IMR-90 (cell line): Measurements from ENCODE around the gene TJP3. TPM values are rescaled to one million over a fixed set of nuclear protein-coding genes. Genes with fewer than 3 reads are reported as not detected.

Source experiments
- ATAC-seq: fragments of 200-7000 bp; cut with Tn5 transposase; 2 replicates; pipeline ENCODE4 v1.9.1; 2020; ENCODE audit warnings: low read depth, mild to moderate bottlenecking, moderate library complexity
- BruUV-seq: library from RNA; stranded (reverse); fragments of 400-500 nt; replicated peaks from 2 replicates; lab custom pipeline; 2021; lab: Mats Ljungman, UMichigan
- CTCF ChIA-PET: fragments of 300-600 bp; formaldehyde crosslinking; extraction: SDS; loops from one replicate; lab custom pipeline; 2021; ENCODE audit warnings: antibody characterized with exemption; lab: Yijun Ruan, JAX
- POLR2A ChIA-PET: fragments of 300-600 bp; sonication (Branson Sonifier 250); formaldehyde crosslinking; loops from one replicate; lab custom pipeline; 2022; ENCODE audit warnings: antibody characterized with exemption; ENCODE audit not compliant: unreplicated experiment; lab: Charles Lee
- DNase-seq: peaks from one replicate; pipeline ENCODE4 v3.0.0; 2013
- H2AFZ ChIP-seq: replicated peaks from 2 replicates; pipeline ENCODE3; 2013; ENCODE audit warnings: low read length, mild to moderate bottlenecking; ENCODE audit not compliant: poor library complexity
- H2AK5ac ChIP-seq: 2 replicates; pipeline ENCODE4 v1.6.1; 2013; ENCODE audit warnings: low read depth, low read length, inconsistent platforms
- H2AK9ac ChIP-seq: replicated peaks from 2 replicates; pipeline ENCODE3; 2013; ENCODE audit warnings: mild to moderate bottlenecking, low read depth, low read length, moderate library complexity; ENCODE audit not compliant: poor library complexity
- H2BK120ac ChIP-seq: 2 replicates; pipeline ENCODE4 v1.6.1; 2013; ENCODE audit warnings: low read depth, low read length, inconsistent platforms
- H2BK15ac ChIP-seq: 3 replicates; pipeline ENCODE4 v1.6.1; 2013; ENCODE audit warnings: low read depth, low read length, inconsistent platforms
- H2BK20ac ChIP-seq: 2 replicates; pipeline ENCODE4 v1.6.1; 2013; ENCODE audit warnings: low read depth, mild to moderate bottlenecking, inconsistent platforms, low read length, moderate library complexity
- H2BK5ac ChIP-seq: 2 replicates; pipeline ENCODE4 v1.6.1; 2013; ENCODE audit warnings: mild to moderate bottlenecking, low read depth, low read length, inconsistent platforms; ENCODE audit not compliant: poor library complexity, severe bottlenecking
- H3K14ac ChIP-seq: replicated peaks from 2 replicates; pipeline ENCODE4 v1.6.1; 2013; ENCODE audit warnings: low read depth, low read length, inconsistent platforms
- H3K18ac ChIP-seq: 2 replicates; pipeline ENCODE4 v1.6.1; 2013; ENCODE audit warnings: low read depth, low read length, control low read depth
- H3K23ac ChIP-seq: 2 replicates; pipeline ENCODE4 v1.6.1; 2013; ENCODE audit warnings: low read depth, low read length, inconsistent platforms
- H3K27ac ChIP-seq: 2 replicates; pipeline ENCODE4 v1.5.1; 2013; ENCODE audit warnings: mild to moderate bottlenecking, control low read depth, low read length; ENCODE audit not compliant: insufficient read depth
- H3K27me3 ChIP-seq: 2 replicates; pipeline ENCODE4 v1.6.1; 2013; ENCODE audit warnings: low read length; ENCODE audit not compliant: control insufficient read depth, insufficient read depth
- H3K36me3 ChIP-seq: 2 replicates; pipeline ENCODE4 v1.6.1; 2013; ENCODE audit warnings: low read length, mixed read lengths; ENCODE audit not compliant: control insufficient read depth, insufficient read depth
- H3K4ac ChIP-seq: 2 replicates; pipeline ENCODE4 v1.6.1; 2013; ENCODE audit warnings: low read depth, low read length, inconsistent platforms
- H3K4me1 ChIP-seq: 2 replicates; pipeline ENCODE4 v1.6.1; 2013; ENCODE audit warnings: low read length, mixed read lengths; ENCODE audit not compliant: control insufficient read depth, insufficient read depth
- H3K4me2 ChIP-seq: 2 replicates; pipeline ENCODE4 v1.6.1; 2013; ENCODE audit warnings: low read depth, mild to moderate bottlenecking, control low read depth, low read length, moderate library complexity
- H3K4me3 ChIP-seq: 2 replicates; pipeline ENCODE4 v1.5.1; 2013; ENCODE audit warnings: low read depth, mild to moderate bottlenecking, control low read depth, low read length, moderate library complexity; ENCODE audit not compliant: insufficient read depth
- H3K56ac ChIP-seq: 2 replicates; pipeline ENCODE4 v1.6.1; 2013; ENCODE audit warnings: low read length, inconsistent platforms; ENCODE audit not compliant: insufficient read depth; ENCODE audit errors: extremely low read depth
- H3K79me1 ChIP-seq, 2 experiments: 2 replicates each; pipeline ENCODE4 v1.6.1; 2013; ENCODE audit warnings: low read length in 2 of 2, inconsistent platforms in 1 of 2, low read depth in 1 of 2
- H3K9ac ChIP-seq: 2 replicates; pipeline ENCODE4 v1.6.1; 2013; ENCODE audit warnings: low read depth, low read length, control low read depth
- H3K9me1 ChIP-seq: 2 replicates; pipeline ENCODE4 v1.6.1; 2013; ENCODE audit warnings: low read length, inconsistent platforms; ENCODE audit not compliant: insufficient read depth
- H3K9me3 ChIP-seq: 2 replicates; pipeline ENCODE4 v1.6.1; 2013; ENCODE audit warnings: low read length; ENCODE audit not compliant: control insufficient read depth, insufficient read depth
- H4K20me1 ChIP-seq: 2 replicates; pipeline ENCODE4 v1.6.1; 2013; ENCODE audit warnings: low read length, inconsistent platforms; ENCODE audit not compliant: insufficient read depth
- H4K5ac ChIP-seq: 2 replicates; pipeline ENCODE4 v1.6.1; 2013; ENCODE audit warnings: mild to moderate bottlenecking, low read depth, low read length, control low read depth
- H4K8ac ChIP-seq, 2 experiments: 2 replicates each; pipeline ENCODE4 v1.6.1; 2013; ENCODE audit warnings: low read depth in 2 of 2, low read length in 2 of 2, control low read depth in 1 of 2, inconsistent platforms in 1 of 2
- H4K91ac ChIP-seq: 2 replicates; pipeline ENCODE4 v1.6.1; 2013; ENCODE audit warnings: low read depth, low read length, inconsistent platforms; ENCODE audit not compliant: insufficient read depth
- CEBPB ChIP-seq: IDR thresholded peaks from 2 replicates; pipeline ENCODE4 v1.6.1; 2012; ENCODE audit warnings: low read depth, low read length, improper control_type of control experiment
- MAFK ChIP-seq: IDR thresholded peaks from 2 replicates; pipeline ENCODE4 v1.6.1; 2012; ENCODE audit warnings: low read depth, low read length, improper control_type of control experiment
- MAZ ChIP-seq: IDR thresholded peaks from 2 replicates; pipeline ENCODE4 v1.6.1; 2012; ENCODE audit warnings: low read depth, mild to moderate bottlenecking, low read length, improper control_type of control experiment, moderate library complexity, borderline replicate concordance
- WGBS, 2 experiments: methylation state at CpG; one replicate each; pipeline versions ENCODE4 v1.1.5 to v1.1.7; 2013; ENCODE audit warnings: missing lambda C conversion rate in 2 of 2; ENCODE audit not compliant: insufficient read length in 1 of 2; ENCODE audit errors: extremely low coverage in 2 of 2; 5-methylcytosine and 5-hydroxymethylcytosine counted together
- dilution Hi-C: fragments of 300-500 bp; cut with HindIII; formaldehyde crosslinking; loops from one replicate; pipeline ENCODE4 v1.14.3; 2018; ENCODE audit warnings: low sequenced_read_pairs; ENCODE audit not compliant: unreplicated experiment
- in situ Hi-C: fragments of 300-500 bp; cut with MboI; formaldehyde crosslinking; loops from 3 replicates; pipeline ENCODE4 v1.14.3; 2019; ENCODE audit warnings: low sequenced_read_pairs, inconsistent platforms, mixed read lengths
- intact Hi-C: fragments of 100-400 bp; cut with micrococcal nuclease; formaldehyde crosslinking; loops from 2 replicates; pipeline ENCODE4 v1.10.0; 2022
- polyA plus RNA-seq, 3 experiments: library from polyadenylated mRNA; depleted of rRNA; stranded (reverse); fragments of >200 nt; gene quantifications; 2 replicates each; pipeline ENCODE4 v1.2.3, GENCODE V29; 2012; ENCODE audit warnings: low replicate concordance in 1 of 3
- total RNA-seq: library from RNA; depleted of rRNA; stranded (reverse); fragments of >200 nt; gene quantifications from 2 replicates; pipeline ENCODE4 v1.2.3, GENCODE V29; 2012

Gene TJP3
- total and polyA plus RNA-seq, 2 of the 4 experiments (the other 2 are of a cell fraction): not detected

- DNase-seq: no peak
- Histone ChIP-seq H3K18ac (no peak overlapping the region), H3K9ac (no peak overlapping the region), H2AK9ac (no peak overlapping the region), H4K20me1 (peaks cover 41% of the 10 kb centered on the region), H2BK15ac (no peak overlapping the region), H3K4ac (no peak overlapping the region), H3K27ac (no peak overlapping the region), H2AFZ (no peak overlapping the region), H3K4me2 (no peak overlapping the region), H3K27me3 (no peaks in the 10 kb centered on the region), H3K79me1 (peaks cover 12 to 78% of the 10 kb centered on the region in 2 experiments), H4K8ac (no peak overlapping the region), H3K23ac (no peak overlapping the region), H3K36me3 (peaks cover 11% of the 10 kb centered on the region; the same call in 1 of the 2 replicates), H4K91ac (no peak overlapping the region), H2BK5ac (no peak overlapping the region), H2AK5ac (no peak overlapping the region), H3K4me1 (peaks cover 27% of the 10 kb centered on the region), H3K9me3 (no peaks in the 10 kb centered on the region), H2BK20ac (no peak overlapping the region), H4K5ac (no peak overlapping the region), H3K9me1 (peaks cover 13% of the 10 kb centered on the region; the same call in 1 of the 2 replicates), H3K14ac (no peak overlapping the region), H3K56ac (no peak overlapping the region), H2BK120ac (no peak overlapping the region), H3K4me3 (no peak overlapping the region)
- dilution Hi-C loops: no loop called here
- no peak for TF ChIP-seq MAZ
- no peak for TF ChIP-seq CEBPB
- TF ChIP-seq MAFK: no peak
- ChIA-PET POLR2A (no interaction called here), CTCF (no interaction called here)
- BruUV-seq: no TSS peak
- in situ Hi-C loops: no loop called here
- intact Hi-C loops: no loop called here
- ATAC-seq: no peak
- 96% methylated on average over 8 of the region's 13 CpGs; no CpG with 5 or more reads in 1 of the 2 experiments for WGBS, 2 experiments
Measured at GRCh38 chr19:3674784-3675543, 33.2 kb upstream of the TJP3 start.
